Keratinocyte (primary cell): ENCODE data around the gene DENND5B.

ENCODE experiments used
- CTCF ChIP-seq, 3 experiments: IDR thresholded peaks in 1 of 3; conservative IDR thresholded peaks in 1 of 3; optimal IDR thresholded peaks in 1 of 3; 2 replicates in 2 of 3; 3 replicates in 1 of 3; pipeline versions ENCODE3 to v1.5.1; 2011; ENCODE audit warnings: low read length in 3 of 3, mild to moderate bottlenecking in 3 of 3, moderate library complexity in 2 of 3, control low read depth in 1 of 3, inconsistent platforms in 1 of 3; ENCODE audit not compliant: insufficient read depth in 2 of 3; ENCODE audit errors: extremely low read depth in 1 of 3
- EZH2 ChIP-seq: IDR thresholded peaks from one replicate; pipeline ENCODE4 v1.6.1; 2012; ENCODE audit warnings: inconsistent platforms, mild to moderate bottlenecking, low read length, moderate library complexity

GRCh38 chr12:31531893-31532292, 59.0 kb downstream of the DENND5B start:
- TF ChIP-seq CTCF (optimal IDR thresholded peaks at IDR 0.05 in 1 of 3, IDR thresholded peaks at IDR 0.05 in 1 of 3, conservative IDR thresholded peaks at IDR 0.05 in 1 of 3; ENCODE audit: extremely low read depth in 1 of 3, insufficient read depth in 2 of 3, low read length in 3 of 3) (no peak), EZH2 (no peak)
